Left ventricle myocardium inferior (tissue), 1 donor: ENCODE results near the gene GGACT. TPM values are rescaled to one million over a fixed set of nuclear protein-coding genes. Genes with fewer than 3 reads are reported as not detected.
A peak's percentile ranks its signal among the peaks of the same experiment; 100 is the strongest.

ENCODE experiments used
- DNase-seq: peaks from one replicate; pipeline ENCODE4 v3.0.0-alpha.2; 2020
- H3K27ac ChIP-seq: fragments of 200-600 bp; replicated peaks from 2 replicates; pipeline ENCODE4 v1.8.0; 2021
- H3K27me3 ChIP-seq: fragments of 200-600 bp; 2 replicates; pipeline ENCODE4 v1.8.0; 2021; ENCODE audit warnings: low read depth
- H3K36me3 ChIP-seq: fragments of 200-600 bp; 2 replicates; pipeline ENCODE4 v1.8.0; 2021
- H3K4me1 ChIP-seq: fragments of 200-600 bp; 2 replicates; pipeline ENCODE4 v1.8.0; 2021
- H3K4me3 ChIP-seq: fragments of 200-600 bp; 2 replicates; pipeline ENCODE4 v1.8.0; 2021; ENCODE audit warnings: mild to moderate bottlenecking, moderate library complexity
- H3K9me3 ChIP-seq: fragments of 200-600 bp; replicated peaks from 2 replicates; pipeline ENCODE4 v1.8.0; 2021
- CTCF ChIP-seq: fragments of 200-600 bp; IDR thresholded peaks from 2 replicates; pipeline ENCODE4 v1.8.0; 2021; ENCODE audit warnings: antibody characterized with exemption, mild to moderate bottlenecking, borderline replicate concordance
- intact Hi-C: fragments of 100-400 bp; cut with micrococcal nuclease; formaldehyde crosslinking; loops from one replicate; pipeline ENCODE4 v1.11.0; 2022
- total RNA-seq: library from RNA; stranded (reverse); fragmentation: NEBNext Ultra II Directional; extraction: Animal tissue kit (Norgen Biotek cat#: 25700); gene quantifications from one replicate; pipeline ENCODE4 v1.2.1, GENCODE V29; 2021
- donor health status: DM: no; HTN: yes; CAD: no; lungs with severe emphysema.

The GGACT gene
- total RNA-seq, 1 donor from 2014 or later: 1.8 TPM

- peaks cover 1% of the 10 kb centered on the region for H3K36me3 ChIP-seq
- intact Hi-C loops: no loop called here
- H3K27me3 ChIP-seq: no peaks in the 10 kb centered on the region
- peaks cover 8% of the 10 kb centered on the region for H3K4me1 ChIP-seq
- no peak for TF ChIP-seq CTCF
- H3K9me3 ChIP-seq: peaks cover 2% of the 10 kb centered on the region
- H3K4me3 ChIP-seq: peak overlapping the region; percentile 51
- DNase-seq: no peak
- H3K27ac ChIP-seq: no peak overlapping the region
Observed at GRCh38 chr13:100543872-100544602, 44.6 kb downstream of the GGACT start.

- no peak for DNase-seq
- intact Hi-C loops: no loop called here
- no peak overlapping the region for H3K27ac ChIP-seq
- peak; percentile 15 for TF ChIP-seq CTCF
- no peak overlapping the region for H3K4me3 ChIP-seq
- peaks cover 8% of the 10 kb centered on the region for H3K4me1 ChIP-seq
- H3K9me3 ChIP-seq: peaks cover 9% of the 10 kb centered on the region
- peaks cover 8% of the 10 kb centered on the region for H3K36me3 ChIP-seq
- no peaks in the 10 kb centered on the region for H3K27me3 ChIP-seq
Observed at GRCh38 chr13:100542826-100543156, 45.8 kb downstream of the GGACT start.

GRCh38 chr13:100541897-100542825 is 46.4 kb downstream of the GGACT start:
- Histone ChIP-seq H3K36me3 (peaks cover 14% of the 10 kb centered on the region), H3K4me3 (no peak overlapping the region), H3K27me3 (no peaks in the 10 kb centered on the region), H3K4me1 (peaks cover 8% of the 10 kb centered on the region), H3K27ac (no peak overlapping the region), H3K9me3 (peaks cover 9% of the 10 kb centered on the region)
- intact Hi-C loops: no loop called here
- TF ChIP-seq CTCF: no peak
- DNase-seq: no peak

GRCh38 chr13:100540621-100541020 is 48.0 kb downstream of the GGACT start:
- H3K36me3 ChIP-seq: peaks cover 15% of the 10 kb centered on the region
- intact Hi-C loops: no loop called here
- TF ChIP-seq CTCF: no peak
- no peaks in the 10 kb centered on the region for H3K27me3 ChIP-seq
- H3K27ac ChIP-seq: no peak overlapping the region
- peaks cover 8% of the 10 kb centered on the region for H3K4me1 ChIP-seq
- peaks cover 9% of the 10 kb centered on the region for H3K9me3 ChIP-seq
- DNase-seq: no peak
- no peak overlapping the region for H3K4me3 ChIP-seq

GRCh38 chr13:100537951-100538462 is 50.6 kb downstream of the GGACT start:
- intact Hi-C loops: no loop called here
- Histone ChIP-seq H3K4me1 (no peaks in the 10 kb centered on the region), H3K27me3 (no peaks in the 10 kb centered on the region), H3K27ac (no peak overlapping the region), H3K9me3 (peaks cover 9% of the 10 kb centered on the region), H3K4me3 (no peak overlapping the region), H3K36me3 (peaks cover 15% of the 10 kb centered on the region)
- no peak for TF ChIP-seq CTCF
- no peak for DNase-seq
